SU-DHL-6 (cell line): ENCODE measurements around the gene GOLGA6L26.
"Not testable (repeated sequence)": the region's sequence is repeated elsewhere in the genome, so short reads cannot be mapped to it uniquely, and the experiment has no call there.

Experiments used
- CTCF ChIP-seq: fragments of 200-600 bp; sonication (generic); IDR thresholded peaks from one replicate; pipeline ENCODE4 v1.5.1; 2017; ENCODE audit warnings: antibody characterized with exemption, mild to moderate bottlenecking, low read length, moderate library complexity; ENCODE audit not compliant: insufficient read depth, poor library complexity, severe bottlenecking
- EZH2phosphoT487 ChIP-seq: fragments of 200-600 bp; sonication (generic), shearing (Covaris generic); conservative IDR thresholded peaks from 2 replicates; pipeline ENCODE4 v1.6.1; 2018; ENCODE audit warnings: mild to moderate bottlenecking, antibody characterized with exemption, low read length, moderate library complexity, mixed read lengths

- not testable (repeated sequence) for TF ChIP-seq CTCF, EZH2phosphoT487
Observed at GRCh38 chr15:23354448-23354847, 20.5 kb upstream of the GOLGA6L26 start, which contains the start of gene GOLGA8S.
